KMS-11 (cell line): ENCODE measurements around the gene SYF2.

Experiments used
- H2AFZ ChIP-seq: fragments of 200-600 bp; sonication (generic); 2 replicates; pipeline ENCODE4 v1.6.1; 2016; ENCODE audit warnings: antibody characterized with exemption, mixed run types, low read depth
- H3K27ac ChIP-seq: fragments of 200-600 bp; sonication (generic); 2 replicates; pipeline ENCODE4 v1.6.1; 2016; ENCODE audit warnings: mild to moderate bottlenecking, mixed run types
- H3K27me3 ChIP-seq: fragments of 200-600 bp; sonication (generic); 2 replicates; pipeline ENCODE4 v1.6.1; 2017; ENCODE audit warnings: mild to moderate bottlenecking, low read depth, mixed run types, moderate library complexity; ENCODE audit not compliant: insufficient read depth
- H3K36me3 ChIP-seq: fragments of 200-600 bp; sonication (generic); 2 replicates; pipeline ENCODE4 v1.6.1; 2017; ENCODE audit warnings: mild to moderate bottlenecking, mixed run types; ENCODE audit not compliant: insufficient read depth
- H3K4me1 ChIP-seq: fragments of 200-600 bp; sonication (generic); 2 replicates; pipeline ENCODE4 v1.6.1; 2016; ENCODE audit warnings: mild to moderate bottlenecking, low read depth, mixed run types; ENCODE audit not compliant: poor library complexity, severe bottlenecking
- H3K4me2 ChIP-seq: fragments of 200-600 bp; sonication (generic); 2 replicates; pipeline ENCODE4 v1.7.0; 2016; ENCODE audit warnings: mild to moderate bottlenecking, mixed run types
- H3K4me3 ChIP-seq: fragments of 200-600 bp; sonication (generic); IDR thresholded peaks from 2 replicates; pipeline ENCODE4 v1.6.1; 2017; ENCODE audit warnings: low read depth, low read length, mixed read lengths; ENCODE audit not compliant: insufficient read depth
- H3K79me2 ChIP-seq: fragments of 200-600 bp; sonication (generic); 2 replicates; pipeline ENCODE4 v1.6.1; 2016; ENCODE audit warnings: low read depth, mixed run types; ENCODE audit not compliant: insufficient read depth
- H3K9ac ChIP-seq: fragments of 200-600 bp; sonication (generic); 2 replicates; pipeline ENCODE4 v1.6.1; 2016; ENCODE audit warnings: mild to moderate bottlenecking, mixed run types
- H4K20me1 ChIP-seq: fragments of 200-600 bp; sonication (generic); 2 replicates; pipeline ENCODE4 v1.6.1; 2016; ENCODE audit warnings: mild to moderate bottlenecking, mixed run types; ENCODE audit not compliant: insufficient read depth
- CTCF ChIP-seq: fragments of 200-600 bp; sonication (generic); conservative IDR thresholded peaks from 2 replicates; pipeline ENCODE4 v1.6.1; 2017; ENCODE audit warnings: low read depth, mild to moderate bottlenecking, antibody characterized with exemption, low read length, moderate library complexity, mixed read lengths

SYF2 gene

GRCh38 chr1:25210728-25211127, 21.6 kb downstream of the SYF2 start:
- no peak overlapping the region for H2AFZ ChIP-seq
- H3K27me3 ChIP-seq: no peaks in the 10 kb centered on the region
- TF ChIP-seq CTCF: no peak
- no peaks in the 10 kb centered on the region for H3K36me3 ChIP-seq
- no peak overlapping the region for H3K4me3 ChIP-seq
- no peak overlapping the region for H3K27ac ChIP-seq
- no peak overlapping the region for H3K9ac ChIP-seq
- no peaks in the 10 kb centered on the region for H4K20me1 ChIP-seq
- no peaks in the 10 kb centered on the region for H3K4me1 ChIP-seq
- no peak overlapping the region for H3K4me2 ChIP-seq
- H3K79me2 ChIP-seq: no peaks in the 10 kb centered on the region

GRCh38 chr1:25209516-25209915, 22.8 kb downstream of the SYF2 start:
- H3K79me2 ChIP-seq: no peaks in the 10 kb centered on the region
- no peak overlapping the region for H2AFZ ChIP-seq
- peaks cover 7% of the 10 kb centered on the region for H3K4me1 ChIP-seq
- H3K4me3 ChIP-seq: no peak overlapping the region
- no peak overlapping the region for H3K27ac ChIP-seq
- H3K4me2 ChIP-seq: no peak overlapping the region
- no peak overlapping the region for H3K9ac ChIP-seq
- TF ChIP-seq CTCF: no peak
- no peaks in the 10 kb centered on the region for H3K27me3 ChIP-seq
- no peaks in the 10 kb centered on the region for H4K20me1 ChIP-seq
- H3K36me3 ChIP-seq: no peaks in the 10 kb centered on the region

- H3K79me2 ChIP-seq: no peaks in the 10 kb centered on the region
- no peak overlapping the region for H3K9ac ChIP-seq
- H3K27me3 ChIP-seq: no peaks in the 10 kb centered on the region
- no peak overlapping the region for H3K4me3 ChIP-seq
- peaks cover 7% of the 10 kb centered on the region for H3K4me1 ChIP-seq
- no peaks in the 10 kb centered on the region for H3K36me3 ChIP-seq
- H3K27ac ChIP-seq: no peak overlapping the region
- no peak overlapping the region for H2AFZ ChIP-seq
- no peaks in the 10 kb centered on the region for H4K20me1 ChIP-seq
- no peak overlapping the region for H3K4me2 ChIP-seq
- TF ChIP-seq CTCF: no peak
These were observed 23.6 kb downstream of the SYF2 start for GRCh38 chr1:25208561-25209222.

GRCh38 chr1:25208092-25208491, 24.2 kb downstream of the SYF2 start:
- Histone ChIP-seq H2AFZ (no peak overlapping the region), H3K9ac (no peak overlapping the region), H3K4me3 (no peak overlapping the region), H3K36me3 (no peaks in the 10 kb centered on the region), H3K4me2 (no peak overlapping the region), H3K79me2 (no peaks in the 10 kb centered on the region), H3K27me3 (no peaks in the 10 kb centered on the region), H3K4me1 (peaks cover 7% of the 10 kb centered on the region), H3K27ac (no peak overlapping the region), H4K20me1 (no peaks in the 10 kb centered on the region)
- no peak for TF ChIP-seq CTCF
